ENCODE data around the gene GPC6. TPM values are rescaled to one million over a fixed set of nuclear protein-coding genes. Genes with fewer than 3 reads are reported as not detected.

GPC6 gene
- total RNA-seq, 1 experiment from 2014 or later = not detected

GRCh38 chr13:93751117-93751516 is 524.5 kb downstream of the GPC6 start:
- intact Hi-C loops (cut with micrococcal nuclease; ENCODE audit: unreplicated experiment) = no loop called here
- Mint-ChIP-seq H3K4me1 (ENCODE audit: low read depth, unreplicated experiment) (no peaks in the 10 kb centered on the region), H3K27me3 (ENCODE audit: unreplicated experiment) (no peaks in the 10 kb centered on the region), H3K4me3 (ENCODE audit: low read depth, unreplicated experiment) (no peak overlapping the region), H3K36me3 (ENCODE audit: insufficient read depth, unreplicated experiment) (no peaks in the 10 kb centered on the region), H3K9me3 (ENCODE audit: low read depth, unreplicated experiment) (no peaks in the 10 kb centered on the region), H3K27ac (ENCODE audit: unreplicated experiment) (no peak overlapping the region)
- TF ChIP-seq, protein P1, sequence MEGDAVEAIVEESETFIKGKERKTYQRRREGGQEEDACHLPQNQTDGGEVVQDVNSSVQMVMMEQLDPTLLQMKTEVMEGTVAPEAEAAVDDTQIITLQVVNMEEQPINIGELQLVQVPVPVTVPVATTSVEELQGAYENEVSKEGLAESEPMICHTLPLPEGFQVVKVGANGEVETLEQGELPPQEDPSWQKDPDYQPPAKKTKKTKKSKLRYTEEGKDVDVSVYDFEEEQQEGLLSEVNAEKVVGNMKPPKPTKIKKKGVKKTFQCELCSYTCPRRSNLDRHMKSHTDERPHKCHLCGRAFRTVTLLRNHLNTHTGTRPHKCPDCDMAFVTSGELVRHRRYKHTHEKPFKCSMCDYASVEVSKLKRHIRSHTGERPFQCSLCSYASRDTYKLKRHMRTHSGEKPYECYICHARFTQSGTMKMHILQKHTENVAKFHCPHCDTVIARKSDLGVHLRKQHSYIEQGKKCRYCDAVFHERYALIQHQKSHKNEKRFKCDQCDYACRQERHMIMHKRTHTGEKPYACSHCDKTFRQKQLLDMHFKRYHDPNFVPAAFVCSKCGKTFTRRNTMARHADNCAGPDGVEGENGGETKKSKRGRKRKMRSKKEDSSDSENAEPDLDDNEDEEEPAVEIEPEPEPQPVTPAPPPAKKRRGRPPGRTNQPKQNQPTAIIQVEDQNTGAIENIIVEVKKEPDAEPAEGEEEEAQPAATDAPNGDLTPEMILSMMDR (IDR thresholded peaks at IDR 0.05; ENCODE audit: unreplicated experiment) = no peak
- CTCF ChIA-PET = no interaction called here
- no peak for DNase-seq
- BruUV-seq (replicated peaks) = no TSS peak

DNA sequence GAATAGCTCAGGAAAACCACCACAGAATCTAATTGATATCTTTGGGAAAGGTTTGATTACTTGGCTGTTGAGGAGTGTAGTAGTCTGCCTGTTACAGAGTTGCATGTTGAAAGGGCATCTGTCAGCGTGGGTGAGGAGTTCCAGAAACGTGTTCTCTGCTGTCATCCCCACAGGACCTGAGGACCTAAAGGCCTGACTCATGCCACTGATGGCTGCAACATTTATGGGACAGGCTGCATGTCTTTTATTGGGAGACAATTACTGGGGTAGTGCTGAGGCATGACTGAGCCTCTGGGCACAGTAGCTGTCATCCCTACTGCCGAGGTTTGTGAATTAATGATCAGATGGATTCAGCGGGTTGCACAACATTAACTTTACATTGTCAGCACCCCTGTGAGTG is 525.9 kb downstream of the GPC6 start:
- DNase-seq = no peak
- intact Hi-C loops (cut with micrococcal nuclease; ENCODE audit: unreplicated experiment) = no loop called here
- TF ChIP-seq, protein P1 (IDR thresholded peaks at IDR 0.05; ENCODE audit: unreplicated experiment) = no peak
- Mint-ChIP-seq H3K4me3 (ENCODE audit: low read depth, unreplicated experiment) (no peak overlapping the region), H3K27ac (ENCODE audit: unreplicated experiment) (no peak overlapping the region), H3K27me3 (ENCODE audit: unreplicated experiment) (no peaks in the 10 kb centered on the region), H3K4me1 (ENCODE audit: low read depth, unreplicated experiment) (no peaks in the 10 kb centered on the region), H3K9me3 (ENCODE audit: low read depth, unreplicated experiment) (no peaks in the 10 kb centered on the region), H3K36me3 (ENCODE audit: insufficient read depth, unreplicated experiment) (no peaks in the 10 kb centered on the region)
- no TSS peak for BruUV-seq (replicated peaks)
- CTCF ChIA-PET = no interaction called here

DNA sequence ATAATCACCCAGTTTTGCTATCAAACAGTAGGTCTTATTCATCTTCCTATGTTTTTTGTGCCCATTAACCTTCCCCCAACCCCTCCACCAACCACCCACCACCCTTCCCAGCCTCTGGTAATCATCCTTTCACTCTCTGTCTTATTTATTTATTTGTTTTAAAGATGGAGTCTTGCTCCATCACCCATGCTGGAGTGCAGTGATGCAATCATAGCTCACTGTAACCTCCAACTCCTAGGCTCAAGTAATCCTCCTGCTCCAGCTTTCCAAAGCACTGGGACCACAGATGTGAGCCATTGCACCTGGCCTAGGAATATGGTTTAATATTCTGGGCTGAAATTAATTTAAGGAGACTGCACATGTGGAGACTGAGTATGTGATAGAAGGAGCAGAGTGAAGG is 527.0 kb downstream of the GPC6 start:
- no peaks in the 10 kb centered on the region for H3K9me3 Mint-ChIP-seq (ENCODE audit: low read depth, unreplicated experiment)

DNA sequence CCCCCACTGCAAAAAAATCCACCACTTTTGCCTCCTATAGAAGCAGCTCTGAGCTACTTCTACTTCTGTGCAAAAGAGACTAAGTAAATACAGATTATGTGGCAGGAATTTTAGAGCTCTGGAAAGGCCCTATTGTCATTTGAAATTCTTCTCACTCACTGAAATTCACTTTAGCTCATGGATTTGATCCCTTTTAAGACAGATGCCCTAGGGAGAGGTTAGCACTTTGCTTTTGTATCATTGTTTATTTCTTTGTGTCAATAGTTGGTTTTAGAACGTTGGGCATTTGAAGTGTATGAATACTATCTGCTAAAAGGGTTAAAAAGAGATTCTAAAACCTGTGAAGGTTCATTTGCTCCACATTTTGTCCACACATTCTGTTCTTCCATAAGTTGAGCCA is 528.7 kb downstream of the GPC6 start:
- H3K27me3 Mint-ChIP-seq (ENCODE audit: unreplicated experiment) = no peaks in the 10 kb centered on the region

More for the DNA sequence above, 527.0 kb downstream of the GPC6 start:
- Mint-ChIP-seq H3K27ac (ENCODE audit: unreplicated experiment) (no peak overlapping the region), H3K4me1 (ENCODE audit: low read depth, unreplicated experiment) (peaks cover 2% of the 10 kb centered on the region), H3K4me3 (ENCODE audit: low read depth, unreplicated experiment) (no peak overlapping the region), H3K36me3 (ENCODE audit: insufficient read depth, unreplicated experiment) (no peaks in the 10 kb centered on the region), H3K27me3 (ENCODE audit: unreplicated experiment) (no peaks in the 10 kb centered on the region)
- intact Hi-C loops (cut with micrococcal nuclease; ENCODE audit: unreplicated experiment) = no loop called here
- TF ChIP-seq, protein P1 (IDR thresholded peaks at IDR 0.05; ENCODE audit: unreplicated experiment) = no peak
- BruUV-seq (replicated peaks) = no TSS peak
- CTCF ChIA-PET = no interaction called here
- no peak for DNase-seq

More for the DNA sequence above, 528.7 kb downstream of the GPC6 start:
- CTCF ChIA-PET = no interaction called here
- Mint-ChIP-seq H3K27ac (ENCODE audit: unreplicated experiment) (no peak overlapping the region), H3K36me3 (ENCODE audit: insufficient read depth, unreplicated experiment) (no peaks in the 10 kb centered on the region), H3K4me1 (ENCODE audit: low read depth, unreplicated experiment) (peaks cover 8% of the 10 kb centered on the region), H3K9me3 (ENCODE audit: low read depth, unreplicated experiment) (no peaks in the 10 kb centered on the region), H3K4me3 (ENCODE audit: low read depth, unreplicated experiment) (no peak overlapping the region)
- TF ChIP-seq, protein P1 (IDR thresholded peaks at IDR 0.05; ENCODE audit: unreplicated experiment) = no peak
- BruUV-seq (replicated peaks) = no TSS peak
- no peak for DNase-seq
- intact Hi-C loops (cut with micrococcal nuclease; ENCODE audit: unreplicated experiment) = no loop called here

Data from Calu3 (cell line).